Thymus (tissue), 11 donors: ENCODE measurements around the gene GALNT17. TPM values are rescaled to one million over a fixed set of nuclear protein-coding genes. Genes with fewer than 3 reads are reported as not detected.

Source experiments
- DNase-seq, 9 donors: peaks; one replicate each; pipeline ENCODE4 v3.0.0-alpha.2; 2013; ENCODE audit warnings: low spot score in 9 of 9, low read depth in 6 of 9, missing footprints in 1 of 9
- H3K27ac ChIP-seq, 2 donors: one replicate each; pipeline ENCODE4 v1.5.1; 2013; ENCODE audit warnings: control low read depth in 1 of 2, low read depth in 1 of 2, low read length in 1 of 2, mild to moderate bottlenecking in 1 of 2, moderate library complexity in 1 of 2
- H3K27me3 ChIP-seq, 2 donors: one replicate each; pipeline ENCODE4 v1.5.1; 2013; ENCODE audit warnings: low read length in 1 of 2; ENCODE audit not compliant: control insufficient read depth in 2 of 2, insufficient read depth in 1 of 2
- H3K36me3 ChIP-seq, 2 donors: one replicate each; pipeline ENCODE4 v1.5.1; 2013; ENCODE audit warnings: low read length in 1 of 2, mild to moderate bottlenecking in 1 of 2, moderate library complexity in 1 of 2; ENCODE audit not compliant: control insufficient read depth in 2 of 2, insufficient read depth in 2 of 2
- H3K4me1 ChIP-seq, 2 donors: one replicate each; pipeline ENCODE4 v1.5.1; 2013; ENCODE audit warnings: low read length in 2 of 2; ENCODE audit not compliant: control insufficient read depth in 2 of 2, insufficient read depth in 2 of 2
- H3K4me3 ChIP-seq, 2 donors: one replicate each; pipeline ENCODE4 v1.5.1; 2013; ENCODE audit warnings: low read length in 2 of 2, control low read depth in 1 of 2, mild to moderate bottlenecking in 1 of 2
- H3K9me3 ChIP-seq, 2 donors: one replicate each; pipeline ENCODE4 v1.5.1; 2013; ENCODE audit warnings: low read length in 1 of 2, mild to moderate bottlenecking in 1 of 2; ENCODE audit not compliant: control insufficient read depth in 2 of 2, insufficient read depth in 1 of 2
- WGBS: extraction: QIAGEN DNeasy Blood & Tissue Kit; methylation state at CpG from one replicate; pipeline ENCODE4 v1.1.7; 2013; 5-methylcytosine and 5-hydroxymethylcytosine counted together
- polyA plus RNA-seq: library from polyadenylated mRNA; stranded (reverse); fragments of 200-250 nt; gene quantifications from one replicate; pipeline ENCODE4 v1.2.3, GENCODE V29; 2013
- total RNA-seq: library from RNA; stranded (reverse); fragments of 120-200 nt; gene quantifications from one replicate; pipeline ENCODE4 v1.2.4, GENCODE V29; 2013
- donor health status: healthy.

The GALNT17 gene
- total and polyA plus RNA-seq, 2 donors, result 1.8 to 9.2 TPM

- Histone ChIP-seq H3K36me3 (no peaks in the 10 kb centered on the region), H3K4me1 (no peaks in the 10 kb centered on the region), H3K27me3 (no peaks in the 10 kb centered on the region), H3K27ac (no peak overlapping the region), H3K9me3 (no peaks in the 10 kb centered on the region), H3K4me3 (no peak overlapping the region)
- WGBS, result 98% methylated on average over 2 of the region's 2 CpGs
- DNase-seq, result no peak
These were observed 403.7 kb downstream of the GALNT17 start for GRCh38 chr7:71535616-71536015.

DNA sequence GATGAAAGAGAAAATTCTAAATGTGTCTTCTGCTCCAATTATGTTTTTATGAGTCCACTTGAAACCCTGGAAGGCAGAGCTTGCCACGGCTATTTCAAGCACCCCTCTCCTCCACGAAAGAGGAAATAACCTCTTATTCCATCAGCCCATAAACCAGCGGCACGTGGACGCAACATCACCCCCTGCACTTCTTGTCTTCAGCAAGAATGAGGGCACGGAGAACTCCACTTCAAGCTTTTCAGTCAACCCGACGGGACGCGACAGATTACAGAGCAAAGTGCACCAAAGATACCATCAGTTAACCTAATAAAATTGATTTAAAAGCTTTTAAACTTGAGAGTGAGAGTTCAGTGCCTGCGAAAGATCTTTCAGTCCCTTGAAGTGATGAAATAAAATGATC, 406.3 kb downstream of the GALNT17 start:
- H3K9me3 ChIP-seq, result no peaks in the 10 kb centered on the region
- no peak overlapping the region for H3K27ac ChIP-seq
- H3K27me3 ChIP-seq, result no peaks in the 10 kb centered on the region
- no peaks in the 10 kb centered on the region for H3K36me3 ChIP-seq
- 40% methylated on average over 11 of the region's 11 CpGs for WGBS
- DNase-seq, result no peak
- H3K4me3 ChIP-seq, result no peak overlapping the region
- H3K4me1 ChIP-seq, result no peaks in the 10 kb centered on the region

DNA sequence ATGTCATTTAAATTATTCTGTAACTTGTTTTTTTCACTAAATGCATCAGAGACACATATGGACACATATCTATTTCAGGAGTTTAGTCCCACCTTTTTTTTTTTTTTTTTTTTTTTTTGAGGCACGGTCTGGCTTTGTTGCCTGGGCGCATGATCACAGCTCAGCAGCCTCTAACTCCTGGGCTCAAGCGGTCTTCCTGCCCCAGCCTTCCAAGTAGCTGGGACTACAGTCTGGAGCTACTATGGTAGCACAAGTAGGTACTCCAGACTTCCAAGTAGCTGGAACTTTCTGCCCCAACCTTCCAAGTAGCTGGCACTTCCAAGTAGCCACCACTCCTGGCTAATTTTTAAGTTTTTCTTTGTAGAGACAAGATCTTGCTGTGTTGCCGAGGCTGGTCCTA, 407.7 kb downstream of the GALNT17 start:
- H3K27ac ChIP-seq, result no peak overlapping the region
- no peaks in the 10 kb centered on the region for H3K27me3 ChIP-seq
- no peak overlapping the region for H3K4me3 ChIP-seq
- H3K4me1 ChIP-seq, result no peaks in the 10 kb centered on the region
- DNase-seq, result no peak
- H3K9me3 ChIP-seq, result no peaks in the 10 kb centered on the region
- 96% methylated on average over 4 of the region's 4 CpGs for WGBS
- H3K36me3 ChIP-seq, result no peaks in the 10 kb centered on the region

DNA sequence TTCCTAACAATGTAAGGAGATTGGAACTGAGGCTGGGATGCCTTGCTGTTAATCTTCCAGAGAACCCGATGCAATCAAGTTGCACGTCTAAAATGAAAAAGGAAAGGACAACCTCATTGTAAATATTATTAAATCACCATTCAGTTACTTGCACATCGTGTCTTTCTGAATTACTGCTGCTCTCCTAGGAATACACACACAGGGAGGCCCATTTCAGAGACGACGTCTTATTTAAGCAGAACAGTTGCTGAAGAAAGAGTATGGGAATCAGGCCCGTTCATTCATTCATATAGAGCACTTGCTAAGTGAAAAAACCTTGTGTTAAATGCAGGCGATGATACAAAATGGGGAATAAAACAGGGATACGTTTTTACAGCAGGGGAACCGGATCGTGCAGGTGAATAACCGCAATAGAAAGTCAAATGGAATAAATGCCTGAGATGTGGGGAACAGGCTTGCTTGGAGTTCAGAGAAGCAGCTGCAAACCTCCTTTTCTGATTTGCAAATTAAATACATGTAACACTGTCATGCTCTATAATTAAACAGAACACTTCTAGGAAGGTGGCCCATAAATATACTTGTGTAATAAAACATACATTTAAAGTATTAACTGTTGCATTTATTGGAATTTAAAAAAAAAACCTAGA, 409.9 kb downstream of the GALNT17 start:
- H3K27me3 ChIP-seq, result no peaks in the 10 kb centered on the region
- DNase-seq, result no peak
- H3K4me3 ChIP-seq, result no peak overlapping the region
- 94% methylated on average over 11 of the region's 11 CpGs for WGBS
- H3K27ac ChIP-seq, result no peak overlapping the region
- H3K36me3 ChIP-seq, result no peaks in the 10 kb centered on the region
- no peaks in the 10 kb centered on the region for H3K4me1 ChIP-seq
- H3K9me3 ChIP-seq, result no peaks in the 10 kb centered on the region

DNA sequence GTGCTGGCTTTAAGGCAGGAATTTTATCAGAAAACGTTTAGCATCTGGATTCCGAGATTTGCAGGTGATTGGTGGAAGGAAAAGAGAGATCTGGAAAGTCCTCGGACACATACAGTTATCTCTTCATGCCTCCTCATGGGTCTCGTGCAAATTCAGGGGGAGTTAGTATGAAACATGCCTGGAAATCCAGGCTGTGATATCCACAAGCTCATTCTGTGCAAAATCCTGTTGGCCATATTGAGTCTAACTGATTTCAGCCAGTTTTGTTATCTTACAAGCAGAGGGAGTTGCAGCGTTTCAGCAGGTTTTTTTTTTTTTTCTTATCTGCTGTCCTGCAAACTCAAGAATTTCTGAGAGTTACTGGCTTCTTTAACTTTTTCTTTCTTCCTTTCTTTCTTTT, 411.5 kb downstream of the GALNT17 start:
- DNase-seq, result no peak
- 75% methylated on average over 5 of the region's 5 CpGs for WGBS
- no peaks in the 10 kb centered on the region for H3K4me1 ChIP-seq
- H3K27me3 ChIP-seq, result no peaks in the 10 kb centered on the region
- H3K4me3 ChIP-seq, result no peak overlapping the region
- H3K27ac ChIP-seq, result no peak overlapping the region
- H3K36me3 ChIP-seq, result no peaks in the 10 kb centered on the region
- no peaks in the 10 kb centered on the region for H3K9me3 ChIP-seq

- H3K27ac ChIP-seq, result no peak overlapping the region
- no peaks in the 10 kb centered on the region for H3K27me3 ChIP-seq
- no peaks in the 10 kb centered on the region for H3K36me3 ChIP-seq
- H3K4me3 ChIP-seq, result no peak overlapping the region
- H3K9me3 ChIP-seq, result peaks cover 0 to 7% of the 10 kb centered on the region in 2 donors
- WGBS, result 81% methylated on average over 5 of the region's 5 CpGs
- DNase-seq, result no peak
- H3K4me1 ChIP-seq, result no peaks in the 10 kb centered on the region
These were observed 412.9 kb downstream of the GALNT17 start for GRCh38 chr7:71544816-71545215.

GRCh38 chr7:71547426-71547825, 415.5 kb downstream of the GALNT17 start:
- 95% methylated on average over 6 of the region's 6 CpGs for WGBS
- H3K9me3 ChIP-seq, result peaks cover 0 to 7% of the 10 kb centered on the region in 2 donors
- no peaks in the 10 kb centered on the region for H3K27me3 ChIP-seq

GRCh38 chr7:71548746-71549145, 416.8 kb downstream of the GALNT17 start:
- Histone ChIP-seq H3K4me1 (no peaks in the 10 kb centered on the region), H3K27me3 (no peaks in the 10 kb centered on the region), H3K4me3 (no peak overlapping the region), H3K36me3 (no peaks in the 10 kb centered on the region), H3K27ac (no peak overlapping the region), H3K9me3 (peaks cover 0 to 11% of the 10 kb centered on the region in 2 donors)
- WGBS, result 88% methylated on average over 3 of the region's 3 CpGs
- no peak for DNase-seq

More at GRCh38 chr7:71547426-71547825, 415.5 kb downstream of the GALNT17 start:
- no peaks in the 10 kb centered on the region for H3K36me3 ChIP-seq
- H3K4me1 ChIP-seq, result no peaks in the 10 kb centered on the region
- no peak for DNase-seq
- no peak overlapping the region for H3K4me3 ChIP-seq
- H3K27ac ChIP-seq, result no peak overlapping the region

- Histone ChIP-seq H3K27me3 (no peaks in the 10 kb centered on the region), H3K36me3 (no peaks in the 10 kb centered on the region), H3K9me3 (peaks cover 0 to 11% of the 10 kb centered on the region in 2 donors), H3K27ac (no peak overlapping the region), H3K4me1 (no peaks in the 10 kb centered on the region), H3K4me3 (no peak overlapping the region)
- 78% methylated on average over 1 of the region's 1 CpG for WGBS
- DNase-seq, result no peak
These were observed 421.4 kb downstream of the GALNT17 start for GRCh38 chr7:71553306-71553705.
